Trophoblast cell (in vitro differentiated cells and primary cell): ENCODE data around the gene CAND1.

Experiments
- DNase-seq, 2 donors: peaks; one replicate each; pipeline ENCODE4 v3.0.0-alpha.2; 2016
- H2AFZ ChIP-seq: 2 replicates; pipeline ENCODE4 v1.6.1; 2013; ENCODE audit warnings: low read length, moderate library complexity, mild to moderate bottlenecking; ENCODE audit not compliant: insufficient read depth, poor library complexity
- H2AK5ac ChIP-seq: 2 replicates; pipeline ENCODE4 v1.6.1; 2013; ENCODE audit warnings: mild to moderate bottlenecking, low read length
- H2BK120ac ChIP-seq: 2 replicates; pipeline ENCODE4 v1.6.1; 2013; ENCODE audit warnings: low read length, mild to moderate bottlenecking, moderate library complexity; ENCODE audit not compliant: insufficient read depth, poor library complexity
- H2BK12ac ChIP-seq: 2 replicates; pipeline ENCODE4 v1.6.1; 2013; ENCODE audit warnings: mild to moderate bottlenecking, low read length, moderate library complexity
- H2BK5ac ChIP-seq: 2 replicates; pipeline ENCODE4 v1.6.1; 2013; ENCODE audit warnings: low read length, low read depth, moderate library complexity, mild to moderate bottlenecking; ENCODE audit not compliant: poor library complexity
- H3K14ac ChIP-seq: 2 replicates; pipeline ENCODE4 v1.6.1; 2013; ENCODE audit warnings: mild to moderate bottlenecking, low read length
- H3K18ac ChIP-seq: 2 replicates; pipeline ENCODE4 v1.6.1; 2013; ENCODE audit warnings: mild to moderate bottlenecking, low read length
- H3K23ac ChIP-seq: 2 replicates; pipeline ENCODE4 v1.6.1; 2013; ENCODE audit warnings: low read length
- H3K27ac ChIP-seq: 2 replicates; pipeline ENCODE4 v1.5.1; 2013; ENCODE audit warnings: low read depth, mild to moderate bottlenecking, inconsistent platforms, low read length, moderate library complexity
- H3K27me3 ChIP-seq: 2 replicates; pipeline ENCODE4 v1.6.1; 2013; ENCODE audit warnings: inconsistent platforms, mild to moderate bottlenecking, low read length, moderate library complexity; ENCODE audit not compliant: insufficient read depth
- H3K36me3 ChIP-seq, 2 experiments: 1 replicate in 1 of 2; 2 replicates in 1 of 2; pipeline ENCODE4 v1.6.1; 2013; ENCODE audit warnings: low read length in 2 of 2, mild to moderate bottlenecking in 2 of 2, moderate library complexity in 1 of 2; ENCODE audit not compliant: insufficient read depth in 2 of 2, control insufficient read depth in 1 of 2
- H3K4ac ChIP-seq: 2 replicates; pipeline ENCODE4 v1.6.1; 2013; ENCODE audit warnings: low read depth, mild to moderate bottlenecking, low read length, moderate library complexity
- H3K4me1 ChIP-seq, 2 experiments: 1 replicate in 1 of 2; 2 replicates in 1 of 2; pipeline ENCODE4 v1.6.1; 2013; ENCODE audit warnings: low read length in 2 of 2, mild to moderate bottlenecking in 2 of 2, moderate library complexity in 1 of 2; ENCODE audit not compliant: insufficient read depth in 2 of 2, control insufficient read depth in 1 of 2
- H3K4me2 ChIP-seq: 2 replicates; pipeline ENCODE4 v1.6.1; 2013; ENCODE audit warnings: inconsistent platforms, mild to moderate bottlenecking, low read length, moderate library complexity
- H3K4me3 ChIP-seq: 2 replicates; pipeline ENCODE4 v1.5.1; 2013; ENCODE audit warnings: mild to moderate bottlenecking, low read depth, low read length, inconsistent platforms
- H3K79me1 ChIP-seq: one replicate; pipeline ENCODE4 v1.6.1; 2013; ENCODE audit warnings: low read length
- H3K79me2 ChIP-seq: 2 replicates; pipeline ENCODE4 v1.6.1; 2013; ENCODE audit warnings: low read length, mild to moderate bottlenecking; ENCODE audit not compliant: control insufficient read depth, insufficient read depth, poor library complexity
- H3K9ac ChIP-seq: 2 replicates; pipeline ENCODE4 v1.6.1; 2013; ENCODE audit warnings: mild to moderate bottlenecking, low read length
- H3K9me3 ChIP-seq: 2 replicates; pipeline ENCODE4 v1.6.1; 2013; ENCODE audit warnings: low read depth, mild to moderate bottlenecking, control low read depth, inconsistent platforms, low read length; ENCODE audit not compliant: insufficient read depth
- H4K12ac ChIP-seq: 2 replicates; pipeline ENCODE4 v1.6.1; 2013; ENCODE audit warnings: low read depth, mild to moderate bottlenecking, low read length, moderate library complexity
- H4K8ac ChIP-seq: 2 replicates; pipeline ENCODE4 v1.6.1; 2013; ENCODE audit warnings: low read depth, mild to moderate bottlenecking, low read length, moderate library complexity
- H4K91ac ChIP-seq: one replicate; pipeline ENCODE4 v1.6.1; 2013; ENCODE audit warnings: low read depth, mild to moderate bottlenecking, low read length, moderate library complexity
- WGBS: extraction: QIAGEN DNeasy Blood & Tissue Kit; methylation state at CpG from one replicate; pipeline ENCODE4 v1.1.7; 2013; ENCODE audit warnings: missing lambda C conversion rate; ENCODE audit not compliant: insufficient read length, insufficient coverage; ENCODE audit errors: extremely low coverage; 5-methylcytosine and 5-hydroxymethylcytosine counted together

CAND1 gene

GRCh38 chr12:67352682-67353081, 83.5 kb downstream of the CAND1 start:
- Histone ChIP-seq H2BK5ac (no peak overlapping the region), H2AFZ (no peak overlapping the region), H3K79me2 (no peaks in the 10 kb centered on the region), H3K9me3 (no peaks in the 10 kb centered on the region), H3K36me3 (no peaks in the 10 kb centered on the region), H3K9ac (no peak overlapping the region), H2BK120ac (no peak overlapping the region), H4K91ac (no peak overlapping the region), H3K79me1 (no peaks in the 10 kb centered on the region), H2BK12ac (no peak overlapping the region), H3K27ac (no peak overlapping the region), H3K4me3 (no peak overlapping the region), H3K23ac (no peak overlapping the region), H3K4me2 (no peak overlapping the region), H3K27me3 (no peaks in the 10 kb centered on the region), H4K8ac (no peak overlapping the region), H3K4me1 (no peaks in the 10 kb centered on the region), H3K18ac (no peak overlapping the region), H4K12ac (no peak overlapping the region), H2AK5ac (no peak overlapping the region), H3K4ac (no peak overlapping the region), H3K14ac (no peak overlapping the region)
- no peak for DNase-seq
- no CpG with 5 or more reads among the region's 2 CpGs for WGBS

GRCh38 chr12:67354322-67354721, 85.2 kb downstream of the CAND1 start:
- Histone ChIP-seq H2BK12ac (no peak overlapping the region), H3K14ac (no peak overlapping the region), H2BK5ac (no peak overlapping the region), H4K91ac (no peak overlapping the region), H3K4me3 (no peak overlapping the region), H3K36me3 (no peaks in the 10 kb centered on the region), H3K9ac (no peak overlapping the region), H3K4me1 (no peaks in the 10 kb centered on the region), H3K27ac (no peak overlapping the region), H2BK120ac (no peak overlapping the region), H3K18ac (no peak overlapping the region), H4K8ac (no peak overlapping the region), H2AFZ (no peak overlapping the region), H3K79me1 (no peaks in the 10 kb centered on the region), H2AK5ac (no peak overlapping the region), H3K4me2 (no peak overlapping the region), H3K27me3 (no peaks in the 10 kb centered on the region), H3K23ac (no peak overlapping the region), H3K4ac (no peak overlapping the region), H3K79me2 (no peaks in the 10 kb centered on the region), H3K9me3 (no peaks in the 10 kb centered on the region), H4K12ac (no peak overlapping the region)
- DNase-seq = no peak
- WGBS = no CpG with 5 or more reads among the region's 5 CpGs

GRCh38 chr12:67354966-67355365, 85.8 kb downstream of the CAND1 start:
- Histone ChIP-seq H4K8ac (no peak overlapping the region), H2AFZ (no peak overlapping the region), H4K12ac (no peak overlapping the region), H3K9me3 (no peaks in the 10 kb centered on the region), H3K79me1 (no peaks in the 10 kb centered on the region), H3K4me2 (no peak overlapping the region), H2AK5ac (no peak overlapping the region), H3K4me1 (no peaks in the 10 kb centered on the region), H2BK120ac (no peak overlapping the region), H4K91ac (no peak overlapping the region), H3K4ac (no peak overlapping the region), H3K18ac (no peak overlapping the region), H2BK12ac (no peak overlapping the region), H3K9ac (no peak overlapping the region), H3K23ac (no peak overlapping the region), H3K79me2 (no peaks in the 10 kb centered on the region), H3K36me3 (no peaks in the 10 kb centered on the region), H3K27me3 (no peaks in the 10 kb centered on the region), H2BK5ac (no peak overlapping the region), H3K14ac (no peak overlapping the region), H3K27ac (no peak overlapping the region), H3K4me3 (no peak overlapping the region)
- DNase-seq = no peak
- WGBS = no CpG with 5 or more reads among the region's 1 CpG

DNA sequence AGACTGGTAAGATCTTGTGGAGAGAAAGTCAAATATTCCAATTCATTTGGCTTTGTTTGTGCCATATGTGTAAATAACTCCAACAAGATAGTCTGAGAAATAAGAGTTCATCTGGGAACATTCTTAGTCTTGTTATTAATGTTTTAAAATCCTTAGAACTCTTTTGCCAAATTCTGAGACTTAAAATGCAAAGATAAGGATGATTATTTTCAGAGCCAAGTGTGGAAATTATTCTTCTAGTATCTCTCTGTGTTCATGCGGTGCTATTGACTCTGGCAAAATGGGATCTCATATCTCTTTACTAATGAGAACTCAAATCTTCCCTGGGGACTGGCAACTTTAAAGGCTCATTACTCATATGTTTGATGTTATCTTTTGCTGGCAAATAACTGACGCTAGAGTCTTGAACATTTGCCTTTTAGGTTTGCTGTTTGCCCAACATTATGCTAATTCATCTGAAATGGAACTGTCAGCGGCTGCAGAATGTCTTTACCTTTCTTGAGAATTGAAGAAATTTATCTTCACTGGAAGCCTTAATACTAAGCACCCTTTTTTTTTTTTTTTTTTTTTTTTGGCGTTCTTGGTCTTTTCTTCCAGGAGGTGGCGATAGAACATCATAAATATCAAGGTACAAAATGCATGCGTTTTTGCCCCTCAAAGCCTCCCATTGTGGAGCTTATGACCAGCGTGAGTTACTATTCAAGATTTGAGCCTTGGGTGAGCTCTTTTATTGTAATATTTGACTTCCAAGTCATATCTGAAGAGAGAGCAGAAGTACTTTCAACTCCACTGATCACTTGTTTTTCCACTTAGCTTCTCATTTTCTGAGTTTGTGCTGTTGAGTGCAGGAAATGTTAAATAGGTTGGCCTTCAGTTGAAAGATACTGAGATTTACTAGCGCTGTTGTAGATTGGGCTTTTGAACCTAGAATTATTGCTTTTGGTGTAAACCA, 86.5 kb downstream of the CAND1 start:
- Histone ChIP-seq H3K4me2 (no peak overlapping the region), H3K27ac (no peak overlapping the region), H4K8ac (no peak overlapping the region), H4K12ac (no peak overlapping the region), H3K4me3 (no peak overlapping the region), H3K27me3 (no peaks in the 10 kb centered on the region), H3K23ac (no peak overlapping the region), H2AK5ac (no peak overlapping the region), H3K4ac (no peak overlapping the region), H2BK5ac (no peak overlapping the region), H3K9me3 (no peaks in the 10 kb centered on the region), H3K14ac (no peak overlapping the region), H3K79me1 (no peaks in the 10 kb centered on the region), H3K79me2 (no peaks in the 10 kb centered on the region), H3K18ac (no peak overlapping the region), H3K4me1 (no peaks in the 10 kb centered on the region), H2AFZ (no peak overlapping the region), H2BK120ac (no peak overlapping the region), H4K91ac (no peak overlapping the region), H3K9ac (no peak overlapping the region), H2BK12ac (no peak overlapping the region), H3K36me3 (no peaks in the 10 kb centered on the region)
- WGBS = no CpG with 5 or more reads among the region's 8 CpGs
- peak in 1 of 2 donors; percentile 82 for DNase-seq
